Measurements from ENCODE around the gene CDR2L.
"Not testable (repeated sequence)": the region's sequence is repeated elsewhere in the genome, so short reads cannot be mapped to it uniquely, and the experiment has no call there.

CDR2L gene

DNA sequence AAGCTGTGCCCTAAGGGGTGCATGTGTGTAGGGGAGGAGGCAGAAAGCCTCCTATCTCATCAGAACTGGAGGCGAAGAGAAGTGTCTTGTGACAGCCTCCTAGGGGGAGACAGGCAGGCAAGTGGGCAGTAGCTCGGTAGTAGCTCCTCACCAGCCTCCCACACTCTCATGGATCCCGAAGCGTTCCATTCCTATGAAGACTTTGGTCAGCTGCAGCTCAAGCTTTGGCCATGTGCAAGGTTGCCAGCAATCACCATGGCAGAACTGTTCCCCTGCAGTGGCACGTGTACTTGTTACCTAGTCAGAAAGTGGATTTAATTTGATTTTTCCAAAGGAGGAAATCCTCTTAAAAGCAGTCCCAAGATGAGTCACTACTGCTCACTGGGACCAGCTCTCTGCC, 31.7 kb downstream of the CDR2L start:
- DNase-seq (ENCODE audit: low read depth) = no peak
- no peak overlapping the region for H3K4me3 ChIP-seq (ENCODE audit: low read depth, low read length)
- TF ChIP-seq, protein P1, sequence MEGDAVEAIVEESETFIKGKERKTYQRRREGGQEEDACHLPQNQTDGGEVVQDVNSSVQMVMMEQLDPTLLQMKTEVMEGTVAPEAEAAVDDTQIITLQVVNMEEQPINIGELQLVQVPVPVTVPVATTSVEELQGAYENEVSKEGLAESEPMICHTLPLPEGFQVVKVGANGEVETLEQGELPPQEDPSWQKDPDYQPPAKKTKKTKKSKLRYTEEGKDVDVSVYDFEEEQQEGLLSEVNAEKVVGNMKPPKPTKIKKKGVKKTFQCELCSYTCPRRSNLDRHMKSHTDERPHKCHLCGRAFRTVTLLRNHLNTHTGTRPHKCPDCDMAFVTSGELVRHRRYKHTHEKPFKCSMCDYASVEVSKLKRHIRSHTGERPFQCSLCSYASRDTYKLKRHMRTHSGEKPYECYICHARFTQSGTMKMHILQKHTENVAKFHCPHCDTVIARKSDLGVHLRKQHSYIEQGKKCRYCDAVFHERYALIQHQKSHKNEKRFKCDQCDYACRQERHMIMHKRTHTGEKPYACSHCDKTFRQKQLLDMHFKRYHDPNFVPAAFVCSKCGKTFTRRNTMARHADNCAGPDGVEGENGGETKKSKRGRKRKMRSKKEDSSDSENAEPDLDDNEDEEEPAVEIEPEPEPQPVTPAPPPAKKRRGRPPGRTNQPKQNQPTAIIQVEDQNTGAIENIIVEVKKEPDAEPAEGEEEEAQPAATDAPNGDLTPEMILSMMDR (IDR thresholded peaks at IDR 0.05; ENCODE audit: low read depth, low read length, missing control alignments) = no peak
- in situ Hi-C loops (cut with HindIII; ENCODE audit: low sequenced_read_pairs) = no loop called here

DNA sequence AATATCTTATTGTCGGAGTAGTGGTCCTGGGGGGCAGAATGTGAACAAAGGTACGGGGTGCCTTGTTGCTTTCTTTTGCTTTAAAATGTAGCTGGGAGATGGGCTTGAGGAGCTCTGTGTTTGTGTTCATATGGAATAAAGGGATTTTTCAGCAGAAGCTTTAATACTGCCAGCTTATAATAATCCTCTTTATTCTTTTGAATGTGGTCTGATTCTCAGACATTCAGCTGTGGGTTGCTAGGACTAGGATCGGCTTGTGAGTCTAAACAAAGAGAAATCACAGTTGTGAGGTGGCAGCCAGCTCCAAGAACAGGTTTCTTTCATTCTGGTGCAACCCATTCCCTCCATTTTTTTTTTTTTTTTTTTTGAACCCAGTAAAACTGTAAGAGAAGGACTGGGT, 32.3 kb downstream of the CDR2L start:
- TF ChIP-seq, protein P1 (IDR thresholded peaks at IDR 0.05; ENCODE audit: low read depth, low read length, missing control alignments) = no peak
- H3K4me3 ChIP-seq (ENCODE audit: low read depth, low read length) = no peak overlapping the region
- DNase-seq (ENCODE audit: low read depth) = no peak
- in situ Hi-C loops (cut with HindIII; ENCODE audit: low sequenced_read_pairs) = no loop called here

DNA sequence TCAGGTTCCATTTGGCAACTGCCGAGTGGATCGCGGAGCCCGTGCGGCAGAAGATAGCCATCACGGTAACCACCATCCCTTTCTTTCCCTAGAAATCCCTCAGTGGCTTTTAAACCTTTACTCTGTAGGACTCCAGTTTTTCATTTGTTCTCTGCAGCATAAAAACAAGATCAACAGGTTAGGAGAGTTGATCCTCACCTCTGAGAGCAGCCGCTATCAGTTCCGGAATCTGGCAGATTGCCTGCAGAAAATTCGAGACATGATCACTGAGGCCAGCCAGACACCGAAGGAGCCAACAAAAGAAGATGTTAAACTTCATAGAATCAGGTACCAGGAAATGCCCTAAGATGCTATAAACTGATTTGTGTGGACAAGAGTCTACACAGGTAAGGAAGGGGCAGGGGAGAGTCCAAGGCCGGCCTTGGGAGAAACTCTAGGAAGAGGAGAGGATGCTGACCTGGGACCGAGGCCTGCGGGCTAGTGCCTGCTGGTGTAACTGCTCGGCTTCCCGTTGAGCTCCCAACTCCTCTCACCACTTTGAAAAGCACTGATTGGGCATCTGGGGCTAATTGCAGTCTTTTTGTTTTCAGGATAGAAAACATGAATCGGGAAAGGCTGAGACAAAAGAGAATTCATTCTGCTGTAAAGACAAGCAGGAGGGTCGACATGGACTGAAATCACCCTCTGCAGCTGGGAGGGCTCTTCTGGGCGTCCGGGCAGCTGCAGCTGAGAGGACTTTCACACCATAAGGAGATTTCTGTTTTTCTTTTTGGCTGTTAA, 33.1 kb downstream of the CDR2L start:
- DNase-seq (ENCODE audit: low read depth) = no peak
- in situ Hi-C loops (cut with HindIII; ENCODE audit: low sequenced_read_pairs) = no loop called here
- TF ChIP-seq, protein P1 (IDR thresholded peaks at IDR 0.05; ENCODE audit: low read depth, low read length, missing control alignments) = no peak
- H3K4me3 ChIP-seq (ENCODE audit: low read depth, low read length) = no peak overlapping the region

DNA sequence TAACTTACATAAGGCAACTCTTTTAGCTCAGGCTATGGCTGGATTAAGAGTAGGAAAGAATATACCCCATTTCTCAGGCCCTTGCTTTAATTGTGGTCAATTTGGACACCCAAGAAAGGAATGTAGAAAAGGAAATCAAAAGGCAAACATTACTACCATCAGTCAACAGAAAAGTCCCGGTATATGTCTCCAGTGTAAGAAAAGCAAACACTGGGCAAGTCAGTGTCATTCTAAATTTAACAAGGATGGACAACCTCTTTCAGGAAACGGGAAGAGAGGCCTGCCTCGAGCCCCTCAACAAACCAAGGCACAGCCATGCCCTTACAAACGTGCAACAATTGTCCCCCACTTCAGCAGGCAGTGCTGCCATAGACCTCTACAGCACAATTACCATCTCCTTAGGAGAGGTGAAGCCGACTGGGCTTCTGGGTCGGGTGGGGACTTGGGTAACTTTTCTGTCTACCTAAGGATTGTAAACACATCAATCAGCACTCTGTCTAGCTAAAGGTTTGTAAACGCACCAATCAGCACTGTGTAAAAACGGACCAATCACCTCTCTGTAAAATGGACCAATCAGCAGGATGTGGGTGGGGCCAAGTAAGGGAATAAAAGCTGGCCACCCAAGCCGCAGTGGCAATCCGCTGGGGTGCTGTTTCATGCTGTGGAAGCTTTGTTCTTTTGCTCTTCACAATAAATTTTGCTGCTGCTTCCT, 37.4 kb downstream of the CDR2L start:
- TF ChIP-seq, protein P1 (IDR thresholded peaks at IDR 0.05; ENCODE audit: low read depth, low read length, missing control alignments) = no peak
- no peak for DNase-seq (ENCODE audit: low read depth)
- H3K4me3 ChIP-seq (ENCODE audit: low read depth, low read length) = no peak overlapping the region
- in situ Hi-C loops (cut with HindIII; ENCODE audit: low sequenced_read_pairs) = no loop called here

- H3K4me3 ChIP-seq (ENCODE audit: low read depth, low read length); in situ Hi-C loops (cut with HindIII; ENCODE audit: low sequenced_read_pairs); DNase-seq (ENCODE audit: low read depth): not testable (repeated sequence)
Observed at GRCh38 chr17:75025398-75025734, 37.9 kb downstream of the CDR2L start.

DNA sequence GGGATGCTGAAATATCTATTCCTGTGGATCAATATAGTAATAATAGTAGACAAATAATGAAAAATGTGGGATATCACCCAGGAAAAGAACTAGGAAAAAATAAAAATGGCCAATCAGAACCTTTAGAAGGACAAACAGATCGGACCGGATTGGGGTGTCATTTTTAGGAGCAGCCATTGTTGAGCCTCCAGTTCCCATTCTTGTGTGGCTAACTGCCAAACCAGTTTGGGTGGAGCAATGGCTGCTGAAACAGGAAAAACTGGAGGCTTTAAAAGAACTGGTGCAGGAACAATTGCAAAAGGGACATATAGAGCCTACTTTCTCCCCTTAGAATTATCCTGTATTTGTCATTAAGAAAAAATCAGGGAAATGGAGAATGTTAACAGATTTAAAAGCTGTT, 39.2 kb downstream of the CDR2L start:
- in situ Hi-C loops (cut with HindIII; ENCODE audit: low sequenced_read_pairs); DNase-seq (ENCODE audit: low read depth); H3K4me3 ChIP-seq (ENCODE audit: low read depth, low read length): not testable (repeated sequence)

GRCh38 chr17:75030161-75030560, 42.7 kb downstream of the CDR2L start:
- TF ChIP-seq, protein P1 (IDR thresholded peaks at IDR 0.05; ENCODE audit: low read depth, low read length, missing control alignments) = no peak
- in situ Hi-C loops (cut with HindIII; ENCODE audit: low sequenced_read_pairs) = no loop called here
- no peak overlapping the region for H3K4me3 ChIP-seq (ENCODE audit: low read depth, low read length)
- DNase-seq (ENCODE audit: low read depth) = no peak

All from astrocyte of the cerebellum (primary cell).